Measurements from ENCODE around the gene UBTD1.
"Not testable (repeated sequence)": the region's sequence is repeated elsewhere in the genome, so short reads cannot be mapped to it uniquely, and the experiment has no call there.

Gene UBTD1

GRCh38 chr10:97517096-97517750 is 18.5 kb downstream of the UBTD1 start:
- DNase-seq: no peak

GRCh38 chr10:97517778-97518300 is 19.1 kb downstream of the UBTD1 start:
- no peak for DNase-seq

GRCh38 chr10:97518301-97519043 is 19.7 kb downstream of the UBTD1 start:
- DNase-seq: no peak

DNA sequence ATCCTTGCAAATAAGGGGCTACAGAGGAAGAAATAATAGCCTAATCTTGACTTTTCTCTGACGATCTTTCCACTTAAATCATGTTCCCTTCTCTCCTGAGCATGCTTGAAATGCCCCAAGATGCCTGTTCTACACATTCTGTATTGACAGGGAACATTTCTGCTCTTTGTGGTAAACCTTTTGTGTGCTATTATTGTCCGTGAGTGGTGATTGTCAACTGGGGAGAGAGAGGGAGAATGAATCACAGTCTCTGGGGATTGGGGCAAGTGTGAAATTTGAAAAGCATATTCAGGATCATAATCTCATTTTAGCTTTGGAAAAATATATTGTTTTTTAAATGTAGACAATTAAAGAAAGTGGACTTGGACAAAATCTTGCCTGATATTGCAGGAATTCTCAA is 20.6 kb downstream of the UBTD1 start:
- no peak for DNase-seq

DNA sequence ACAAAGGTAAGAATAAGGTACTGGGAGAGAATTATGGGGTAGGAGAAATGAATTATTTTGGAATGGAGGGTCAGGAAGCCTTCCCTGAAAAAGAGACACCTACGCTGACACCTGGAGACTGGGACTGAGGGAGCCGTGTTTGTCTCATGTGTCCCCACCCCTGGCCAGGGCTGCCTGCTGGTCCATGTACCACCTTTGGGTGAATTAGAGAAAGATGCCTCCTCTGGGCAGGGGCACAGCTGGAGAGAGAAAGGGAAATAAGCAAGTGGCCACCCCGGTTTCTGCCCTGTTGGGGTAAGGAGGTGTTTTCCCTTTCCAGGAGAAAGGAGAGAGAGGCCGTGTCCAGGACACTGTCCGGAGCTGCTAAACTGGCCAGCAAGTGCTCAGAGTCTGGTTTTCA is 21.8 kb downstream of the UBTD1 start:
- DNase-seq: no peak

- DNase-seq: no peak
These were observed 22.4 kb downstream of the UBTD1 start for GRCh38 chr10:97520978-97521761.

GRCh38 chr10:97522071-97522470 is 23.3 kb downstream of the UBTD1 start:
- DNase-seq: no peak

- DNase-seq: no peak
These were observed 24.2 kb downstream of the UBTD1 start for GRCh38 chr10:97522937-97523336.

GRCh38 chr10:97525086-97525485 is 26.4 kb downstream of the UBTD1 start:
- DNase-seq: no peak

- no peak for DNase-seq
These were observed 27.0 kb downstream of the UBTD1 start for GRCh38 chr10:97525683-97526110.

GRCh38 chr10:97528876-97529275 is 30.2 kb downstream of the UBTD1 start:
- DNase-seq: not testable (repeated sequence)

DNA sequence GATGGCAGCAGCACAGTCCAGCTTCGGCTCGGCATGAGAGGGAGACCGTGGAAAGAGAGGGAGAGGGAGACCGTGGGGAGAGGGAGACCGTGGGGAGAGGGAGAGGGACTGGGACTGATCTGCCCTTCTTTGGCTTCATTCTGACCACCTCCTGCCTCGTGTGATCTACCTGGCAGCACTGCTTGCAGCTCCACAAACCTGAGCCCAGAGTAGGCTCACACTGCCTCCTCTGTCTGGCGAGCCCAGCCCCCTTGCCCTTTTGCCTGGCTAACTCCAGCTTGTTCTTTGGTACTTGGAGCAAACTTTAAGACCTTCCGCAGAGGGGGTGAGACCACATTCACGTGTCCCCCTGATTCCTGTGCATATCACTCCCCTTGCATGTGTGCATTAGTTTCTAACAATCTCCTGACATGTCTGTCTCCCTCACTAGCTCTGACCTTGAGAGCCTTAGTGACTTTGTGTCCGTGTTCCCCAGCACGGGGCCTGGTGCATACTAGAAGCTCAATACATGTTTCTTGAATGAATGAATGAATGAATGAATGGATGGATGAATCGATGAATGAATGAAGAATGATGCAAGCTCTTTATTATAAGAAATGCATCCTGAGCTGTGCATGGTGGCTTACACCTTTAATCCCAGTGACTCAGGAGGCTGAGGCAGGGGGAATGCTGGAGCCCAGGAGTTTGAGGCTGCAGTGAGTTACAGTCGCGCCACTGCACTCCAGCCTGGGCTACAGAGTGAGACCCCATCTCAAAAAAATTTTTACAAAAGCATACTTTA is 31.2 kb downstream of the UBTD1 start:
- DNase-seq: no peak

DNA sequence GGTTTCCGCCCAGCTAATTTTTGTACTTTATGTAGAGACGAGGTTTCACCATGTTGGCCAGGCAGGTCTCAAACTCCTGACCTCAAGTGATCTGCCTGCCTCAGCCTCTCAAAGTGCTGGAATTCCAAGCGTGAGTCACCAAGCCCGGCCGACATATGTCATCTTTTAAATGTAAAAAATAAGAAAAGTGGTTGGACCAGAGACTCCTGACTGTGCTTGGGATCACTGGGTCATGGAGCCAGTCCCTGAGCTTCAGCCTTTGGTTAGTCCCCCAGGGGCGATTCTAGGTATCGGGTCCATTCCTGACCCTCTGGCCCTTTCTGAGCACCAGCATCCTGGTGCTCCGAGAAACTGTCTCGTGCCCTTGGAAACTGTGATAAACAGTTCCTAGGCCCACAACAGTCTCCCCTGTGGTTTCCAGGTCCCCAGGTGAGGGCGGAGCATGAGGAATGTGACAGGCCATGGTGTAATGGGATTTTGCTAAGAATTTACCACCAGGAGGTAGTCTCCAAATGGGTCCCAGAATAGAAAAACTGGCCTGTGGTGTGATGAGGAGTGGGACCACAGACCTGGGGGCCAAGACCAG is 32.8 kb downstream of the UBTD1 start:
- DNase-seq: no peak

GRCh38 chr10:97532935-97533671 is 34.4 kb downstream of the UBTD1 start:
- DNase-seq: no peak

DNA sequence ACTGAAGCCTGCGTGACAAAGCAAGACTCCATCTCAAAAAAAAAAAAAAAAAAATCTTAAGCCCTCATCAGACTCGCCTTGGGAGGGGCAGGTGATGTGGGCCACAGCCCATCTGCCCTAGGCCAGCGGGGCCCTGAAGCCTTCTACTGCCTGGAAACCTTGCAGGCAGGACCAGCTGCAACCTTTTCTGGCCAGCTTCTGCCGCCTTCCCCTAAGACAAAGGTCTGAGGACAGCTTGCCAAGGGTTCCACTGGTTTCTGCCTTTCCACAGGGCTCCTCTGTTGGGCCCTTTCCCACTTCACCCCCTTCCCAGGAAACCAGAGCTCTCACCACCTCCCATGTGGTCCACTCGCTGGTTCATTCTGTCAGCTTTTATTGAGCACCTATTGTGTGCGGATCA is 35.2 kb downstream of the UBTD1 start:
- DNase-seq: no peak

DNA sequence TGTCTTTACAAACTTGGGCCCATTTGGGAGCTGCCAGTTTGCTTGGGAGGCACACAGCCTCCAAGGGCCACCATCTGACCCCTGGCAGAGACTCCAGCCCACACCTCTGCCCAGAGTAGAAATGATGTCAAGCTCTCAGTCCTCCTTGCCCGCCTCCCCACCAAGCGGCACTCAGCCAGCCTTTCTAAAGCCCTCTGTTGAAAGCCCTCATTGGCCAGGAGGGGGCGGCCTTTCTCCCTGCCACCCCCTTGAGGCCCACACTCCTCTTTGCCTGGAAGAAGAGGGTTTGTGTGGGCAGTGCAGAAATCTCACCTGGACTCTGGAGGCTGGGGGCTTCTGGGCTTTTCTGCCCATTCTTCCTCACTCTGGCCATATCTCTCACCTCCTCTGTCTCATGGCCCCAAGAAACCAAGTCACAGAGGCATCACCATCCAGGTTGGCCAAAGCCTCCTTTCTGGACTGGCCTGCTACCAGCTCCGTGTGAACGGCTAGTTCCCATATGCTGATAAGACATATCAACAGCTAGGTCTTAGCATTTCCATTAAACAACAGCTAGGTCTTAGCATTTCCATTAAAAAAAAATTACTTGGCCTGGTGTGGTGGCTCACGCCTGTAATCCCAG is 36.1 kb downstream of the UBTD1 start:
- peak in 1 of 2 donors; percentile 16 for DNase-seq

GRCh38 chr10:97537186-97537869 is 38.6 kb downstream of the UBTD1 start:
- DNase-seq: no peak

DNA sequence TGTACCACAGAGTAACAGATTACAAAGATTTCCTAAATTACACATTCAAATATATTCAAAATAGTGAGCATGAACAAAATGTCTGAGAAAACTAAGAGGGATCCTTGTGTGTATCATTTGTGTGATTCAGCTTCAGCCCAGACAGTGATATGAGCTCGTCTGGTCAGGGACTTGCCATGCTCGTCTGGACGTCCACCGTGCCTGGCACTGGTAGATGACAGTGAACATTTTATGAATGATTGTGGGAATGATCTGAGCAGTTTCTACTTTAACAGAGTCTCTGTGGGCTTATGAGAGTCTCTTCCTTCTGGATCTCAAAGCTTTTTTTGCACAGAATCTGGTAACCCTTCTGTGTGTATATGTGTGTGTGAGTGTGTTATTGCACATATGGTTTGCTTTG is 39.7 kb downstream of the UBTD1 start:
- DNase-seq: no peak

DNA sequence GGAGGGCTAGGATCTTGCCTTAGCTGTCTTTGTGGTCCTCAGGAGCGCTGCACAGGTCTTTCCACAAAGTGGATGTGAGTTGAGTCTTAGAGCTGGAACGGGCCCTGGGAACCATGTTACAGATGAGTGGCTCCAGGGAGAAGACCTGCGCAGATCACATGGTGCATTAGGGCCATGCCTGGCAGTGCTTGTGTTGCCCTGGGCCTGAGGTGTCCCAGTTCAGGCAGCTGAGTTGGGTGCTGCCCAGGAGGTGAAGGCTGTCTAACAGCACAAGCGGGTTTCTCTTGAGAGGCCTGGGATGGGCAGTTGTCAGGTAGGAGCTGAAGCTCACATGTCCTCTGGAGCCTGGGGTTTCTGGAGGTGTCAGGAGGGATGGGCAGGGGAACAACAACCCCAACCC is 40.1 kb downstream of the UBTD1 start:
- no peak for DNase-seq

DNA sequence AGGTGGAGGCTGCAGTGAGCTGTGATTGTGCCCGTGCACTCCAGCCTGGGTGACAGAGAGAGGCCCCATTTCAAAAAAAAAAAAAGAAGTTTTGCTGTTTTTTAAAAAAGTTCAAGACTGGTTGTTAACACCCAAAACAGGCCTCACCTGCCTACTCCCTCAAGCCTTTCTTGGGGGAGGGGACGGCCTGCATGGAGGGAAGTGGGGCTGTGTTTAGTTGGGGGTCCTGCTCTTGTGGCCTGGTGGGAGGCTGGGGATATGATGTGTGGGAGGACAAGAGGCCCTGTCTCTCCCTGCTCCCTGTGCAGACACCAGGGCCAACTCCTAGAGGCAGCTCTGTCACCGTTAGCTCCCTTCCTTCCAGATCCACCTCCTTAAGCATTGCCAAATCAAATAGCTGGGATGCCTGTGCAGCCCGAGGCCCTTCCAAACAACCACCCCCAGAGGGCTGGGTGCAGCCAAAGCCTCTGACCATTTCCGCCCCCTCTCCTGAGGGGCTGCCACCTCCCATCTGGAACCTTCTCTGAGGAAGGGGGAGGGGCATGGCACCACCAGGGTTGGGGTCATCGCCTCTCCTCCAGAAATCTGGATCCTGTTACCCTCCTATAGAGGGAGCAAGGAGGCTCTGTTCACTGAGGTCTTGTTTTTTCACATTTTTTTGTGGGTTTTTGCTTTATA is 40.9 kb downstream of the UBTD1 start:
- DNase-seq: no peak

Data from CD4-positive, alpha-beta T cell treated with Interferon alpha-2 for 1 hour (primary cell).